ENCODE results near the gene WDR11.

The WDR11 gene, protein sequence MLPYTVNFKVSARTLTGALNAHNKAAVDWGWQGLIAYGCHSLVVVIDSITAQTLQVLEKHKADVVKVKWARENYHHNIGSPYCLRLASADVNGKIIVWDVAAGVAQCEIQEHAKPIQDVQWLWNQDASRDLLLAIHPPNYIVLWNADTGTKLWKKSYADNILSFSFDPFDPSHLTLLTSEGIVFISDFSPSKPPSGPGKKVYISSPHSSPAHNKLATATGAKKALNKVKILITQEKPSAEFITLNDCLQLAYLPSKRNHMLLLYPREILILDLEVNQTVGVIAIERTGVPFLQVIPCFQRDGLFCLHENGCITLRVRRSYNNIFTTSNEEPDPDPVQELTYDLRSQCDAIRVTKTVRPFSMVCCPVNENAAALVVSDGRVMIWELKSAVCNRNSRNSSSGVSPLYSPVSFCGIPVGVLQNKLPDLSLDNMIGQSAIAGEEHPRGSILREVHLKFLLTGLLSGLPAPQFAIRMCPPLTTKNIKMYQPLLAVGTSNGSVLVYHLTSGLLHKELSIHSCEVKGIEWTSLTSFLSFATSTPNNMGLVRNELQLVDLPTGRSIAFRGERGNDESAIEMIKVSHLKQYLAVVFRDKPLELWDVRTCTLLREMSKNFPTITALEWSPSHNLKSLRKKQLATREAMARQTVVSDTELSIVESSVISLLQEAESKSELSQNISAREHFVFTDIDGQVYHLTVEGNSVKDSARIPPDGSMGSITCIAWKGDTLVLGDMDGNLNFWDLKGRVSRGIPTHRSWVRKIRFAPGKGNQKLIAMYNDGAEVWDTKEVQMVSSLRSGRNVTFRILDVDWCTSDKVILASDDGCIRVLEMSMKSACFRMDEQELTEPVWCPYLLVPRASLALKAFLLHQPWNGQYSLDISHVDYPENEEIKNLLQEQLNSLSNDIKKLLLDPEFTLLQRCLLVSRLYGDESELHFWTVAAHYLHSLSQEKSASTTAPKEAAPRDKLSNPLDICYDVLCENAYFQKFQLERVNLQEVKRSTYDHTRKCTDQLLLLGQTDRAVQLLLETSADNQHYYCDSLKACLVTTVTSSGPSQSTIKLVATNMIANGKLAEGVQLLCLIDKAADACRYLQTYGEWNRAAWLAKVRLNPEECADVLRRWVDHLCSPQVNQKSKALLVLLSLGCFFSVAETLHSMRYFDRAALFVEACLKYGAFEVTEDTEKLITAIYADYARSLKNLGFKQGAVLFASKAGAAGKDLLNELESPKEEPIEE

DNA sequence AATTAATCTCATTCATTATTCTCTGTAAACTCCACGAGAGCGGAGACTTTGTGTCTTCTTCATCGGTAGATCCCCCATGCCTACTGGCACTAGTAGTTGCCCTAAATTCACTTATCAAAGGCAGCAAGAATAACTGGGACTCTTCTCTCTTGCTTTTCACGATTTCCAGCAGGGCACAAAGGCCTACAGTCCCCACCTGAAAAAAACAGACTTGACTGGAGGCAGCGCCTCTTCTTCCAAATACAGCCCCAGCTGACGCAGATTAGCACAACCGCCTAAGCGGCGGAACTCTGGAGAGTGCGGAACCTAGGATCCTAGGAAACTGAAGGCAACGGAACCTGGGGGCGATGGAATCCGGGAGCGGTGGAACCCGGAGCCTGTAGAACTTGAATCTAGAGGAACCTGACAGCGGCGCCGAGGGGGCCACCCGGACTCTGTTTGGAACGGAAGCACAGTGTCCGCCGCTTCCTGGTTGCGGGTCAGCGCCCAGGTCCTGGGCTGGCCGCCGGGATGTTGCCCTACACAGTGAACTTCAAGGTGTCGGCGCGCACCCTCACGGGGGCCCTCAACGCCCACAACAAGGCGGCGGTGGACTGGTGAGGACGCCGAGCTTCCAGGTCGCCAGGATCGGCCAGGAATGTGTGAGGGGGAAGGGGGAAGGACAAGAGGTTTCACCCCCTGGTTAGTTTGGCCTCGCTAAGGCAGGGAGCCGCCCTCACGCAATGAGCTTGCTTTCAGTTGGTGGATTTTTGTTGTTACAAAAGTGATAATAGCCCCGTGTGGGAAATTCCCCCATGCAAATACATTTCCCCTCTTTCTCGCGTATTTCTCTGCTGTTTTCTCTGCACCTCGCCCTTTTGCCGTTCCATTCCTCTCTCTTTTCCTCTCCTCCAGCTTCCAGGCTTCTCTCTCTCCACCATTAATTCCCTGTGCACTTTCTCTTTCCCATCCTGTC lies at the start of gene WDR11:
Gene WDR11 (plus strand): TSS at position 452 of the 955 bp plus-strand sequence. CDS start 59 bp downstream, at position 511.
- TF ChIP-seq, protein P1, sequence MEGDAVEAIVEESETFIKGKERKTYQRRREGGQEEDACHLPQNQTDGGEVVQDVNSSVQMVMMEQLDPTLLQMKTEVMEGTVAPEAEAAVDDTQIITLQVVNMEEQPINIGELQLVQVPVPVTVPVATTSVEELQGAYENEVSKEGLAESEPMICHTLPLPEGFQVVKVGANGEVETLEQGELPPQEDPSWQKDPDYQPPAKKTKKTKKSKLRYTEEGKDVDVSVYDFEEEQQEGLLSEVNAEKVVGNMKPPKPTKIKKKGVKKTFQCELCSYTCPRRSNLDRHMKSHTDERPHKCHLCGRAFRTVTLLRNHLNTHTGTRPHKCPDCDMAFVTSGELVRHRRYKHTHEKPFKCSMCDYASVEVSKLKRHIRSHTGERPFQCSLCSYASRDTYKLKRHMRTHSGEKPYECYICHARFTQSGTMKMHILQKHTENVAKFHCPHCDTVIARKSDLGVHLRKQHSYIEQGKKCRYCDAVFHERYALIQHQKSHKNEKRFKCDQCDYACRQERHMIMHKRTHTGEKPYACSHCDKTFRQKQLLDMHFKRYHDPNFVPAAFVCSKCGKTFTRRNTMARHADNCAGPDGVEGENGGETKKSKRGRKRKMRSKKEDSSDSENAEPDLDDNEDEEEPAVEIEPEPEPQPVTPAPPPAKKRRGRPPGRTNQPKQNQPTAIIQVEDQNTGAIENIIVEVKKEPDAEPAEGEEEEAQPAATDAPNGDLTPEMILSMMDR (conservative IDR thresholded peaks at IDR 0.05; ENCODE audit: low read depth, low read length): peak; percentile 5
- peak; percentile 94 for DNase-seq (ENCODE audit: low read depth)
- peak within 1 kb of the TSS; percentile 98 for H3K4me3 ChIP-seq (ENCODE audit: low read depth, low read length)

DNA sequence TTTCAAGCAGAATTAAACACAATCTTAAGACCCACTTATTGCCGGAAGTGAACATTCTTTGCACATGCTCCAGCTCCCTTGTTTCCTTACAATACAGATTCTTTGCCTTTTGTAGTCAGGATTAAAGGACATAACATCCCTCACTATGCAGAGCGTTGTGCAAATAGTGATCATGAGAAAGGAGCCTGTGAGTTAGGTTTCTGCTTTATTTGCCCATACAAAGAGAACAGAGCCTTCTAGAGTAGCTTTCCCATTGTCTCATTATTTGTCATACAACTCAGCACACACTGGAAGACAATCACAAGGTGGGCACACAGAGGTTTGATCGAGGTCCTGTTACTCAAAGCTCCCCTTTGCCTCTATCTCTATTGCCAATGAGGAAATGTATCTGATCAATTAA lies 48.2 kb upstream of the WDR11 start:
- no peak overlapping the region for H3K4me3 ChIP-seq (ENCODE audit: low read depth, low read length)
- DNase-seq (ENCODE audit: low read depth): no peak
- TF ChIP-seq, protein P1 (conservative IDR thresholded peaks at IDR 0.05; ENCODE audit: low read depth, low read length): no peak

DNA sequence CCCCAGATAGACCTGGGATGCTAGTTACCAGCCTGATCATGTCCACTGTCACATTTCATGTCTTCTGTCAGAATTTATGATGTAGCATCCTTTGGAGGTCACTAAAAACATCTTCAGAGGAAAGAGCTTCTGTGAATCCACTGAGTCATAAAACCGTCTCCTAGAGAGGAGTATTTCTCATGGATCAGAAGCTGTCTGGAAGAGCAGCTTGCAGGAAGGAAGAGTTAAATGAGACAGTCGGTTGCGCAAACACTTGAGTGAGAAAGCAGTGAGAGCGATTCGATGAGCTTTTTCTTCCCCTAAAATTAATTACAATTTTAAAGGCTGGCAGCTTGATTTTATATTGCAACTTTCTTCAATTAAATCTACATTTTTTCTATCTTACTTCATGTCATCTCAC lies 47.2 kb upstream of the WDR11 start:
- TF ChIP-seq, protein P1 (conservative IDR thresholded peaks at IDR 0.05; ENCODE audit: low read depth, low read length): no peak

DNA sequence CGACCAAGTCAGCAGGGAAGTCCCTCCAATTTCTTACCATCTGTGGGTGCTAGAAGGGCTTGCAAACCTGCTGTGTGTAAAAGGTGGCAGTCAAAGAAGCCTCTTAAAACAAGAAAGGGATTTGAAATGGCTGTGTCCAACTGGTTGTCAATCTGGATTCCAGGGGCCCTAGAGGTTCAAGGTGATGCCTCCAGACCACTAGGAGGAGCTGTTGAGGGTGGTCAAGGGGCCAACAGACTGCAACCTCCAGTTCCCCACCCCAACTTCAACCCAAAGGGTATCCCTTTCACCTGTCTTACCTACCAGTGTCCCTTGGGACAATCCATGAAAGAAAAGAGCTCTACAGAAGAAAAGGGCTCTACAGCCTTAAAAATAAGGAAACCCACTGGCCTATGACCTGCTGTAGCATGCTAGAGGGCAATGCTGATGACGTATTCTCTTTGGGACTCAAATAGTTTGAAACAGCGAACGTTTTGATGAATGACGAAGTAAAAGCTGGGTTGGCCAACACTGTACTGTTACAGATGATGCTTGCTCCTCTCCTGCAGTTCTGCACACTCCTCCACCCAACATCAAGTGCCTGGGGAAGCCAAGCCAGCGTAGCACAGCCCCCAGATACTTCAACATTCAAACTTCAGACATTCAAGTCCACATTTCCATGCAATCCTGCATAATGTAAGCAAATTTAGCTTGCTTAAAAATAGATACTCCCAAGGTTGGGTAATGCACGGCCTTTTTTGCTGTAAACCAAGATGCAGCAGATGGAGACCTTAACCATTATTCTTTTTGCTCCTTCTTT lies 45.9 kb upstream of the WDR11 start:
- TF ChIP-seq, protein P1 (conservative IDR thresholded peaks at IDR 0.05; ENCODE audit: low read depth, low read length): no peak
- H3K4me3 ChIP-seq (ENCODE audit: low read depth, low read length): no peak overlapping the region
- no peak for DNase-seq (ENCODE audit: low read depth)

More for the DNA sequence above, 47.2 kb upstream of the WDR11 start:
- DNase-seq (ENCODE audit: low read depth): no peak
- H3K4me3 ChIP-seq (ENCODE audit: low read depth, low read length): no peak overlapping the region

DNA sequence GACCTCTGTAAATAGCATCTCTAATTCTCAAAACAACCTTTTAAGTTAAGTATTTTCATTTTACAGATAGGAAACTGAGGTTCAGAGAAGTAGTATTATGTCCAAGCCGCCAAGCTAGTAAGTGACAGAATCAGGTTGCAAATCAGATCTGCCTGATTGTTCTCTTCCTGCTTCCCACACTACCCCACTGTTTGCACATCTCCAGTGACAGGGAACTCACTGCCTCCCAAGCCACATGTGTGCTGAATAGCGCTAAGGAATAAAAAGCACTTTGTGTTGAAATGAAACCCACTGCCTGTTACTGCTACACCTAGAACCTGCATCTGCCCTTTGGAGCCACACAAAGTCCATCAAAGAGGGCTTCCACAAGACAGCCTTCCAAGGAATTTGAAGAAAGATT lies 45.1 kb upstream of the WDR11 start:
- no peak for DNase-seq (ENCODE audit: low read depth)
- H3K4me3 ChIP-seq (ENCODE audit: low read depth, low read length): no peak overlapping the region
- TF ChIP-seq, protein P1 (conservative IDR thresholded peaks at IDR 0.05; ENCODE audit: low read depth, low read length): no peak
